NCI-H1436 treated with DMSO at 0.1 percent for 48 hours (cell line): ENCODE data around the gene TBC1D16.

Experiments
- DNase-seq: peaks from one replicate; lab custom pipeline; 2025; lab: John Stamatoyannopoulos, UW

TBC1D16 gene

GRCh38 chr17:79951361-79952264 lies 84.1 kb downstream of the TBC1D16 start:
- no peak for DNase-seq

GRCh38 chr17:79950751-79951150 lies 84.9 kb downstream of the TBC1D16 start:
- DNase-seq: no peak

- no peak for DNase-seq
Observed at GRCh38 chr17:79950306-79950705, 85.4 kb downstream of the TBC1D16 start.

- no peak for DNase-seq
Observed at GRCh38 chr17:79949656-79950209, 85.9 kb downstream of the TBC1D16 start.

- DNase-seq: no peak
Observed at GRCh38 chr17:79948945-79949655, 86.6 kb downstream of the TBC1D16 start.

GRCh38 chr17:79948406-79948944 lies 87.2 kb downstream of the TBC1D16 start:
- DNase-seq: no peak

GRCh38 chr17:79947351-79948031 lies 88.2 kb downstream of the TBC1D16 start:
- DNase-seq: no peak

- no peak for DNase-seq
Observed at GRCh38 chr17:79946352-79947231, 89.1 kb downstream of the TBC1D16 start.

GRCh38 chr17:79945591-79946255 lies 89.9 kb downstream of the TBC1D16 start:
- DNase-seq: no peak

- no peak for DNase-seq
Observed at GRCh38 chr17:79944821-79945391, 90.8 kb downstream of the TBC1D16 start.

GRCh38 chr17:79944251-79944812 lies 91.3 kb downstream of the TBC1D16 start:
- DNase-seq: no peak

- DNase-seq: no peak
Observed at GRCh38 chr17:79943347-79944241, 92.1 kb downstream of the TBC1D16 start.

- no peak for DNase-seq
Observed at GRCh38 chr17:79942591-79943346, 92.9 kb downstream of the TBC1D16 start.

- no peak for DNase-seq
Observed at GRCh38 chr17:79942011-79942405, 93.7 kb downstream of the TBC1D16 start.

GRCh38 chr17:79941088-79942010 lies 94.3 kb downstream of the TBC1D16 start:
- DNase-seq: no peak

- DNase-seq: no peak
Observed at GRCh38 chr17:79940459-79941087, 95.1 kb downstream of the TBC1D16 start.
